Stimulated activated CD8-positive, alpha-beta memory T cell treated with anti-CD3 and anti-CD28 coated beads, Interleukin-7, amount 100 ng/mL, for 24 hours (primary cell): ENCODE data around the gene CCND2.

ENCODE experiments used
- DNase-seq: peaks from one replicate; pipeline ENCODE4 v3.0.0-alpha.2; 2020; ENCODE audit warnings: low read depth

CCND2 gene

GRCh38 chr12:4277857-4278256 lies 4.3 kb downstream of the CCND2 start:
- DNase-seq: no peak

- DNase-seq: no peak
Measured at GRCh38 chr12:4278329-4279197, 5.0 kb downstream of the CCND2 start.

- no peak for DNase-seq
Measured at GRCh38 chr12:4279198-4279690, 5.7 kb downstream of the CCND2 start.

GRCh38 chr12:4280351-4281163 lies 7.0 kb downstream of the CCND2 start:
- DNase-seq: no peak

- no peak for DNase-seq
Measured at GRCh38 chr12:4281173-4281654, 7.7 kb downstream of the CCND2 start.

- DNase-seq: no peak
Measured at GRCh38 chr12:4282103-4282891, 8.7 kb downstream of the CCND2 start.

GRCh38 chr12:4282892-4283511 lies 9.4 kb downstream of the CCND2 start:
- no peak for DNase-seq

- DNase-seq: no peak
Measured at GRCh38 chr12:4283512-4284255, 10.1 kb downstream of the CCND2 start.

GRCh38 chr12:4284306-4284705 lies 10.7 kb downstream of the CCND2 start:
- no peak for DNase-seq

- no peak for DNase-seq
Measured at GRCh38 chr12:4285070-4285469, 11.5 kb downstream of the CCND2 start.

- no peak for DNase-seq
Measured at GRCh38 chr12:4286228-4286627, 12.7 kb downstream of the CCND2 start.

- no peak for DNase-seq
Measured at GRCh38 chr12:4286771-4287317, 13.3 kb downstream of the CCND2 start.

GRCh38 chr12:4287325-4288211 lies 14.0 kb downstream of the CCND2 start:
- no peak for DNase-seq

- no peak for DNase-seq
Measured at GRCh38 chr12:4288296-4289131, 15.0 kb downstream of the CCND2 start.

- no peak for DNase-seq
Measured at GRCh38 chr12:4289231-4289878, 15.8 kb downstream of the CCND2 start.

- DNase-seq: no peak
Measured at GRCh38 chr12:4289998-4290790, 16.6 kb downstream of the CCND2 start.
